ENCODE data around the gene MEI4.

Gene MEI4, protein sequence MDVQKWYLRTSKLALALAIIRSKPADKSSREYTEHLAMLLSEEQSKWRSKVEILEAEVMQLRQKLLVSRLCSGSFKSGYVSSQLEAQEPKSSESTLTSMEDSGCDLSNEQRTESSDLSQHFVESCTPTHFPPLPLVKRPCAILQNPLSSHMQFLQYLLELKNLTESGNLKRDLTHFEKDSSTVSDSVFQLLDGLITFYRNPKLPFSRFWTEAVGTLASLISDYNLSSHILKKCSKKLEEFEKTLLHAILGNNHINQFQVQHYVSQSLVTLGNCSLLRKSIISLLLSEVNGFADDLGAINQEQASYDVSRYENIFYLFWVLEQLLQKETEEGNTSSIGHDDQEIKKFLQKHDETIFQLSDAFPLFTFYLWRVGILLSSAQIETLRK

DNA sequence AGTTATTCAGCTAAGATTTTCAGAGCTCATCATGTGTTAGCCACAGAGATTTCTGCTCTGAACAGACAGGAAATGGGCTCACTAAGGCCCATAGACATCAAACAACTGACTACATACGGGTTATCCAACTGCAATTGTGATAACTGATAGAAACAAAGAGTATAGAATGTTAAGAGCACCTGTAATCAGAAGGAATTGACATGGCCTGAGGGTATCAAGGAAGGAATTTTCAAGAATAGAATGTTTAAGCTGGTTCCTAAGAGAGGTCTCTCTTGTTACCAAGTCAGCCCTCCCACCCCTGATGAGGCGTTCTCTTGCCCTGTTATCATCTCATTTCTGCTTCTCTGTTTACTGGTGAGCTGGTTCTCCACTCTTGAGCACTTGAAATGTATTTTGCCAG is at the start of gene MEI4:
Gene MEI4 (plus strand): TSS at position 301 of the 400 bp plus-strand sequence. CDS start 37,633 bp downstream, outside the sequence.
- TF ChIP-seq, protein P1, sequence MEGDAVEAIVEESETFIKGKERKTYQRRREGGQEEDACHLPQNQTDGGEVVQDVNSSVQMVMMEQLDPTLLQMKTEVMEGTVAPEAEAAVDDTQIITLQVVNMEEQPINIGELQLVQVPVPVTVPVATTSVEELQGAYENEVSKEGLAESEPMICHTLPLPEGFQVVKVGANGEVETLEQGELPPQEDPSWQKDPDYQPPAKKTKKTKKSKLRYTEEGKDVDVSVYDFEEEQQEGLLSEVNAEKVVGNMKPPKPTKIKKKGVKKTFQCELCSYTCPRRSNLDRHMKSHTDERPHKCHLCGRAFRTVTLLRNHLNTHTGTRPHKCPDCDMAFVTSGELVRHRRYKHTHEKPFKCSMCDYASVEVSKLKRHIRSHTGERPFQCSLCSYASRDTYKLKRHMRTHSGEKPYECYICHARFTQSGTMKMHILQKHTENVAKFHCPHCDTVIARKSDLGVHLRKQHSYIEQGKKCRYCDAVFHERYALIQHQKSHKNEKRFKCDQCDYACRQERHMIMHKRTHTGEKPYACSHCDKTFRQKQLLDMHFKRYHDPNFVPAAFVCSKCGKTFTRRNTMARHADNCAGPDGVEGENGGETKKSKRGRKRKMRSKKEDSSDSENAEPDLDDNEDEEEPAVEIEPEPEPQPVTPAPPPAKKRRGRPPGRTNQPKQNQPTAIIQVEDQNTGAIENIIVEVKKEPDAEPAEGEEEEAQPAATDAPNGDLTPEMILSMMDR (IDR thresholded peaks at IDR 0.05; ENCODE audit: control insufficient read depth, extremely low read depth, insufficient read depth) = no peak
- no peak for DNase-seq (ENCODE audit: low read depth)
- no peak within 1 kb of the TSS for H3K4me3 ChIP-seq (ENCODE audit: low read depth, low read length)

DNA sequence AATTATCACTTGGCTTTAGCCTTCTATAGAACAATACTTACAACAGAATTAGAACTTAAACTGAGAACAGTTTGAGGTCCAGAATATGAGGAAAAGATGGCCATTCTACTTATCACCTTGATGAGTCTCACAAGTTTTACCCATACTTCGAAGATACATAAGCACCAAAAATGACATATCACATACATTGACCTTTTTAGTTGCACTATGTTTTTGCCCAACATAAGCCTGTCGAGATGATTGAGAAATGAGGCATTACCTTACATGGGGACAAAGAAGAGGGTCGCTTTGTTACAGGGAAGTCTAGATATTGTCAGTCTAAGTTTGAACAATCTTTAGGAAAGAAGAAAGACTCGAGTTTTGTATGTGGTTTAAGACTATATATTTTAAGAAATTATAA is 48.4 kb upstream of the MEI4 start:
- TF ChIP-seq, protein P1 (IDR thresholded peaks at IDR 0.05; ENCODE audit: control insufficient read depth, extremely low read depth, insufficient read depth) = no peak
- no peak for DNase-seq (ENCODE audit: low read depth)

DNA sequence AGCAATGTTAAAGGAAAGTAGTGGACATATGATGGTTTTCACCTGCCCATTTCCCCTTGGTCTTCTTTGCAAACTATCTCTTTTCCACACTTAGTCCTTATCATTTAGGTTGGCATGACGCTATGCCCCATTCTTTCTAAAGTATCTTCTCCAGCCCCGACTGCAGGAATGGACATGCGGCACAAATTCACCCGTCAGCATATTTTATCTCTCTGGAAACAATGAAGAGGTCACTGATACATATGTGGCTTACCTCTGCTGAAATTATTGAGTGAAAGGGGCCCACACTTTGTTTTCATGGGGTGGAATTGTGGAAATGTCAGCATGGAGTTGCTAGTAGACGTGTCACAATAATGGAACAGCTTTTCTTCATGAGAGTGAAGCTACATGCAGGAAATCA is 45.8 kb upstream of the MEI4 start:
- no peak for DNase-seq (ENCODE audit: low read depth)
- no peak overlapping the region for H3K4me3 ChIP-seq (ENCODE audit: low read depth, low read length)
- TF ChIP-seq, protein P1 (IDR thresholded peaks at IDR 0.05; ENCODE audit: control insufficient read depth, extremely low read depth, insufficient read depth) = no peak

More for the DNA sequence above, 48.4 kb upstream of the MEI4 start:
- H3K4me3 ChIP-seq (ENCODE audit: low read depth, low read length) = no peak overlapping the region

DNA sequence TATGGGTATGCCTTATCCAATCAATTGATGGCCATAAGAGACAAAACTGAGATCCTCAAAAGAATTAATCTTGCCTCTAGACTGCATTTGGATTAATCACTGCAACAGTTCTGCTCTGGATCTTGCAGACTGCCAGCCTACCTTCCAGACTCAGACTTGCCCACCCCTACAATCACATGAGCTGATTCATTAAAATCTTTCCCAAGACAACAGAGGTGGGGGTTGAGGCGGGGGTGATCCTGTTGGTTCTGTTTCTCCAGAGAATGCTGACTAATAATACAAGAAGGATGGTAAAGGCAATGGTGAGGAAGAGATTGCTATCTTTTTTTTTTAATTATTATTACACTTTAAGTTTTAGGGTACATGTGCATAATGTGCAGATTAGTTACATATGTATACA is 43.7 kb upstream of the MEI4 start:
- H3K4me3 ChIP-seq (ENCODE audit: low read depth, low read length) = no peak overlapping the region
- no peak for DNase-seq (ENCODE audit: low read depth)
- TF ChIP-seq, protein P1 (IDR thresholded peaks at IDR 0.05; ENCODE audit: control insufficient read depth, extremely low read depth, insufficient read depth) = no peak

DNA sequence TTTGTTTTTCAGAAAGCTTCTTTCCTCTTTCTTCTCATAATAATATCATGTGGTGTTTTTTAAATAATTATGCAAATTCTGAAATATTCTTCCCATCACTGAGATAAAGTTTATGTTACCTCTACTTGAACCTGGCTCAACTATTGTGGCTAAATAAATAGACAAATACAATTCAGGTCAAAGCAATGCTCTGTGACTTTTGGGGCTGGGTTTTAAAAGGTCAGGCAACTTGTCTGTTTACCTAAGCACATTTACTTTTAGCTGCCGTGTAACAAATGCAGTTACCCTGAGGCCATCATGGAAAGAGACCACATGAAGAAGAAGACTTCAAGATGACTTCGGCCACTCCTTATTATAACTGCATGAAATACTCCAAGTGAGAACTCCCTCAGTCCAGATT is 33.7 kb upstream of the MEI4 start:
- no peak for DNase-seq (ENCODE audit: low read depth)
- H3K4me3 ChIP-seq (ENCODE audit: low read depth, low read length) = no peak overlapping the region
- TF ChIP-seq, protein P1 (IDR thresholded peaks at IDR 0.05; ENCODE audit: control insufficient read depth, extremely low read depth, insufficient read depth) = no peak

DNA sequence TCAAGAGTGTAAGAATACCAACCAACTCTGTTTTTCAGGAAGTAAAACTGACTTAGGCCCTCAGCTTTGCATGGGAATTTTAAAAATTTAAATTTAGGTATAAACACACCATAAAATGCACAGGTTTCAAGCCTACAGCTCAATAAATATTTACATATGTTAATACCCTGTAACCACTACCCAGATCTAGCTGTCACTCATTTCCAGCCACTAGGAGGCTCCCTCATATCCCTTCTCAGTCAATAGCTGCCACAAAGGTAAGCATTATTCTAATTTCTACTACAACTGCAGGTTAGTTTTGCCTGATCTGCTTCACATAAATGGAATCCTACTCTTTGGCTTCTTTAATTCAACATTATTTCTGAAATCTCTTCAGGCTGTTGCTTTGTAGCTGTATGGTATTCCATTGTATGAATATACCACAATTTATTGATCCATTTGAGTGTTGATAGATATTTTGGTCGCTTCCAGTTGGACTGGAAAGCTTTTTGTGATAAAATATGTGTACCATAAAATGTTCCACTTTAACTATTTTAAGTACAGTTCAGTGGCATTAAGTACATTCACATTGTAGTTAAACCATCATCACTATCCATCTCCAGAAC is 32.5 kb upstream of the MEI4 start:
- peak; percentile 33 for DNase-seq (ENCODE audit: low read depth)
- no peak overlapping the region for H3K4me3 ChIP-seq (ENCODE audit: low read depth, low read length)
- TF ChIP-seq, protein P1 (IDR thresholded peaks at IDR 0.05; ENCODE audit: control insufficient read depth, extremely low read depth, insufficient read depth) = peak; percentile 74

Measured in LNCaP clone FGC (cell line).